ENCODE measurements around the gene SHB. TPM values are rescaled to one million over a fixed set of nuclear protein-coding genes. Genes with fewer than 3 reads are reported as not detected.

Gene SHB
- 39.0 TPM for total RNA-seq
- long read RNA-seq, transcript SHB-201 (6 exons, 2,783 nt), result major isoform, 62 of 86 reads
- long read RNA-seq, partial matches to known transcripts, result 4 of 86 reads
- long read RNA-seq, other reads (novel, unspliced or antisense), result 20 of 86 reads

DNA sequence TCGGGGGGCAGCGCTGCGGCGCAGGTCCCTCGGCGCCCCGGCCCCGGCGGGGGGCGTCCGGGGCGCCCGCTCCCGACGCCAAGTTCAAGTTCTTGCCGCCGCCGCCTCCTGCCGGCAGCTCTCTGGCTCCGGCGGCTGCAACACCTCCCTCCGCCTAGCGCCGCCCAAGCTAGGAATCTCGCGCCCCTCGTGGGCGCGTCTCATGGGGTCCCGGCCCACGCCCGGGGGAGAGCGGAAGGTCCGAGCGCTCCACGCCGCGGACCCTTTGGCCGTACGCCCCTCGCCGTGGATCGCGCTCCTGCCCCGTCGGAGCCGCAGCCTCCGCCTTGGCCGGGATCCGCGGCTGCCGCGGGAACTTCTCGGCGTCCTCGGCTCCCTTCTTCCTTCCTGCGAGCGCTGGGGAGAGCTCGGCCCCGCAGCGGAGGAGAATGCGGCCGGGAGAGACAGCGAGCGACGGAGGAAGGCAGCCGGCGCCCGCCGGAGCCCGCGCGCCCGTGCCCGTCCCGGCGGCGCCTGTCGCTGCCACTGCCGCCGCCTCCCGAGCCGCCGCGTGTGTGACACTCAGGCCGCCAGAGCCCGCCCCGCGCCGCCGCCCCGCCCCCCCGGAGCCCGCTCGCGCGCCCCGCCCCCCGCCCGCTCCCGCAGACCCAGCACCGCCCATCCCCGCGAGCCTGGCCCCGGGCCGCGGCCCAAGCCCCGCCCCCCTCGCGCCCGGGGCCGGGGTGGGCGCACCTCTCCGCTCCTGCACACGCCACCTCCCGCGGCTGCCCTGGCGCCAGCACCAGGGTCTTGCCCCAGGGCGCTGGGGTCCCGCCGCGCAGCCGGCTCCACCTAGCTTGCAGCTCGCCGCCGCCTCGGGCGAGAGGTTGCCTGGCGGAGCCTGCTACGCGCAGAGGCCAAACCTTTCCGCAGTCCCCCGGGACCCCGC, at the start of gene SHB:
Gene SHB, minus strand, starts transcription at position 527 of the 928 bp plus-strand sequence. CDS start 582 bp downstream, outside the sequence.
- intact Hi-C loops (cut with DNase I), result loop anchor here (5.0 to 10.0 kb wide), 2 partner anchors 52 to 264 kb away; partner anchors contain the start of gene DCAF10
- peak; percentile 95 for DNase-seq (ENCODE audit: low spot score)

DNA sequence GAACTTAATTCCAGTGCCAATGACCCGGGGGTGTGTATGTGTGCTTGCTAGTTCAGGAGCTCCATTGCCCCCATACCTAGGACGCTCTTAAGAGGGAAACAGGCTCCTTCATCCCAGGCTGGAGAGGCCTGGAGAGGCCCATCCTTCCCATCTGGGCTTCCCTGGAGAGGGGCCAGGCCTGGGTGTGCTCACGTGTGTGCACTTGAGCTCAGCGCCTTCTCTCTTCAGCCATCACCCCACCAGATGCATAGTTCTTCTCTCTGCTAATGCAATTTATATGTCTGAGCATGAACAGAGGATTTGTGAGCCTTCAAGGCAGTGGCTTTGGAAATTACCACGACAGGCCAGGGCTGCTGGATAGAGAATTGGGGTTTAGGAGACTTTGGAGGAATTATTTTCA, 48.6 kb upstream of the SHB start:
- intact Hi-C loops (cut with DNase I), result no loop called here
- DNase-seq (ENCODE audit: low spot score), result no peak

GRCh38 chr9:38114905-38115304, 45.9 kb upstream of the SHB start:
- intact Hi-C loops (cut with DNase I), result no loop called here
- DNase-seq (ENCODE audit: low spot score), result peak; percentile 3

DNA sequence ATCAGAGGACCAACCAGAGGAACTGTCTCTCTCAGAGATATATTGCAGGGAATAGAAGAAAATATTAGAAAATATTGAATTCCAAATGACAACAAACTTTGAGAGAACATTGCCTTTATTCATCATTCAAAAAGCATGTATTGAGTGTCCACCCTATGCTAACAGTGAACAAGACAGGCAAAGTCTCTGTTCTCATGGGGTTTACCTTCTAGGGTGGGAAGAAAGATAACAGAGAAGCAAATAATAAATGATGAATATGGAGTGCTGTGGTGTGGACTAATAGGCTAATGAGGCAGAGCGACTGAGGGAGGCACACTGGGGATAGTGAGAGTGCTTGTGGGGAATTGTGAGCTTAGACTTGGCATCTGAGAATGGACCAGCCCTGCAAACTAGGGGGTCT, 43.4 kb upstream of the SHB start:
- intact Hi-C loops (cut with DNase I), result no loop called here
- DNase-seq (ENCODE audit: low spot score), result peak; percentile 9

GRCh38 chr9:38112049-38112448, 43.0 kb upstream of the SHB start:
- DNase-seq (ENCODE audit: low spot score), result peak; percentile 38
- intact Hi-C loops (cut with DNase I), result no loop called here

- intact Hi-C loops (cut with DNase I), result no loop called here
- no peak for DNase-seq (ENCODE audit: low spot score)
Measured at GRCh38 chr9:38110476-38110875, 41.4 kb upstream of the SHB start.

GRCh38 chr9:38109601-38110000, 40.6 kb upstream of the SHB start:
- no peak for DNase-seq (ENCODE audit: low spot score)
- intact Hi-C loops (cut with DNase I), result no loop called here

GRCh38 chr9:38108326-38108725, 39.3 kb upstream of the SHB start:
- intact Hi-C loops (cut with DNase I), result no loop called here
- no peak for DNase-seq (ENCODE audit: low spot score)

GRCh38 chr9:38107811-38108304, 38.8 kb upstream of the SHB start:
- intact Hi-C loops (cut with DNase I), result no loop called here
- DNase-seq (ENCODE audit: low spot score), result no peak

GRCh38 chr9:38107405-38107804, 38.4 kb upstream of the SHB start:
- DNase-seq (ENCODE audit: low spot score), result no peak
- intact Hi-C loops (cut with DNase I), result no loop called here

GRCh38 chr9:38106488-38106887, 37.5 kb upstream of the SHB start:
- intact Hi-C loops (cut with DNase I), result no loop called here
- DNase-seq (ENCODE audit: low spot score), result no peak

- no peak for DNase-seq (ENCODE audit: low spot score)
- intact Hi-C loops (cut with DNase I), result no loop called here
Measured at GRCh38 chr9:38103340-38103739, 34.3 kb upstream of the SHB start.

DNA sequence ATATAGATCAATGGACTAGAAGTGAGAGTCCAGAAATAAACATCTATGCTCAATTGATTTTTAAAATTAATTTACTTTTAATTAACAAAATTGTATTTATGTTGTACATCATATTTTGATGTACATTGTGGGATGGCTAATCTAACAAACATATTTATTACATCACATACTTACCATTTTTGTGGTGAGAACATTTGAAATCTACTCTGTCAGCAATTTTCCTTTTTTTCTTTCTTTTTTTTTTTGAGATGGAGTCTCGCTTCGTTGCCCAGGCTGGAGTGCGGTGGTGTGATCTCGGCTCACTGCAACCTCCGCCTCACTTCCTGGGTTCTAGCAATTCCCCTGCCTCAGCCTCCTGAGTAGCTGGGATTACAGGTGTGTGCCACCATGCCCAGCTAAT, 32.4 kb upstream of the SHB start:
- DNase-seq (ENCODE audit: low spot score), result no peak
- intact Hi-C loops (cut with DNase I), result no loop called here

DNA sequence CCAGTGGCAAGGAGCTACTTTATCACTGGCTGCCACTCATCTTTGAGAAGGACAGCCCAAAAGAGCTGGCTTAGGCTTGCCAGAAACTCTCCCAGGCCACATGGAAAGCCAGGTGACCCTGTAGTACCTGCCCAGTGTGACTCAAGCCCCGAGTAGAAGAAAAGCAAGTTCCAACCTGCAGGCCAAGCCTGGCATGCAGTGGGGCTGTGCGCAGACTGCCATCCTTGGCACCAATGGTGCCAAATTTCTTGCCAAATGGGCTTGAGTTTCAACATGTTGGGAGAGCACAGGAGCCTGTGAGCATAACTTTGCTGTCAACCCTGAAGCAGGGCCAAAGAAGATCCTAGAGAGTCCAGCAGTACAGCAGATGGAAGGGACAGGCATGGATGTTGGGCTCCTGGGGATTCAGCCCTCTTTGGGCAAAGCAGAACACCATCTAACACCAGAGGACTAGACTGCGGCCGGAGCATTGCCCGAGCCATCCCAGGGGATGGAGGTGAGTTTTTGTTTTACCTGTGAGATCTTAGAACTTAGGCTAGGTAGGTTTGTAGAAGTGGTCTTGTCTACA, 27.3 kb upstream of the SHB start:
- intact Hi-C loops (cut with DNase I), result no loop called here
- DNase-seq (ENCODE audit: low spot score), result peak; percentile 43

DNA sequence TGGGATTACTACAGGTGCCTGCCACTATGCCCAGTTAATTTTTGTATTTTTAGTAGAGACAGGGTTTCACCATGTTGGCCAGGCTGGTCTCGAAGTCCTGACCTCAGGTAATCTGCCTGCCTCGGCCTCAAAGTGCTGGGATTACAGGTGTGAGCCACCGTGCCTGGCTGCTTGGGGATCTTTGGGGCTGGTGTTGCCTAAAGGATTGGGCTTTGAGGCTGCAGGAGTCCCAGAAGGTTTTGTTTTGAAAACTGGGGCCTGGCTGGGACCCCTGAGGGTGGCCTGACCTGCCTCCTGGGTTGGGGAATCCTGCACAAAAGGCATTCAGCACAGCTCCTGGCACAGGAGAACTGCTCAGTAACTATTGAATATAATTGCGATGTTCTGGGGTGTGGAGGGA, 25.1 kb upstream of the SHB start:
- intact Hi-C loops (cut with DNase I), result no loop called here
- DNase-seq (ENCODE audit: low spot score), result peak; percentile 29

DNA sequence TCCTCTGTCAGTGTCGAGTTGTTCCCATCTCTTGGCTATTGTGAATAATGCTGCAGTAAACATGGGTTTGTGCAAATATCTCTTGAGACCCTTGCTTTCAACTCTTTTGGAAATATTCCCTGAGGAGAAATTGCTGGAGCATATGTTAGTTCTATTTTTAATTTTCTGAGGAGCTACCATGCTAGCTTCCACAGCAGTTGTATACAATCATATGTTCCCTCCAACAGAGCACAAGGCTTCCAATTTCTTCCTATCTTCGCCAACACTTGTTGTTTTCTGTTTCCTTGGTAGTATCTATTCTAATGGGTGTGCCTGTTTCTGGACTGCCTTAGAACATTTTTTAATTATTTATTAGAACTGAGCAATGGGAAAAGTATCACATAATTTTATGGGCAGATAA, 23.6 kb upstream of the SHB start:
- intact Hi-C loops (cut with DNase I), result no loop called here
- DNase-seq (ENCODE audit: low spot score), result no peak

- intact Hi-C loops (cut with DNase I), result no loop called here
- peak; percentile 55 for DNase-seq (ENCODE audit: low spot score)
Measured at GRCh38 chr9:38092200-38092524, 23.1 kb upstream of the SHB start.

GRCh38 chr9:38091310-38092199, 22.5 kb upstream of the SHB start:
- intact Hi-C loops (cut with DNase I), result no loop called here
- peak; percentile 43 for DNase-seq (ENCODE audit: low spot score)

GRCh38 chr9:38090170-38090569, 21.1 kb upstream of the SHB start:
- intact Hi-C loops (cut with DNase I), result no loop called here
- DNase-seq (ENCODE audit: low spot score), result no peak
